ENCODE data around the gene HERC3. TPM values are rescaled to one million over a fixed set of nuclear protein-coding genes. Genes with fewer than 3 reads are reported as not detected.

Gene HERC3
- total RNA-seq, 1 experiment from 2014 or later, result 10.5 TPM

DNA sequence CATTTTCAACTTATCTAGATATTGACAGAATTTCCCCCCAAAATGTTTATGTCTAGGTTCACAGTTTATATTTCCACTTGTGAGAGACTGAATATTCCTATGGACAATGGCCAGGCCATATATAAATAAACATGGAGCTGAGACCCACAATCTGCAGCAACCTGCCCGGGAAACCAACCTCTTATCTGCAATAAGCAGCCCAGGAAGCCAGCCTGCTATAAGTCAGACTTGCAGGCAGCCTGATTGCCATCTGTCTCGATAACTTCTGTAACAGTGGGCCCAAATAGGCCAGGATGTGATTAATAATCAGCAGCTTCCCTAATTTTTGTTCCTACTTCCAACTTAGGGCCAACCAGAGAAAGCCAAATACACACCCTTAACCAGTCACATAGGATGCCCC is 110.5 kb downstream of the HERC3 start:
- Mint-ChIP-seq H3K4me3 (ENCODE audit: unreplicated experiment) (no peak overlapping the region), H3K27me3 (ENCODE audit: insufficient read depth, unreplicated experiment) (no peaks in the 10 kb centered on the region), H3K36me3 (ENCODE audit: insufficient read depth, unreplicated experiment) (peaks cover 6% of the 10 kb centered on the region), H3K4me1 (ENCODE audit: low read depth, unreplicated experiment) (no peaks in the 10 kb centered on the region), H3K9me3 (ENCODE audit: unreplicated experiment) (no peaks in the 10 kb centered on the region), H3K27ac (ENCODE audit: unreplicated experiment) (no peak overlapping the region)
- intact Hi-C loops (cut with micrococcal nuclease; ENCODE audit: unreplicated experiment), result no loop called here
- no TSS peak for BruUV-seq (replicated peaks)
- Histone ChIP-seq H3K4me3 (ENCODE audit: low read depth, low read length) (no peak overlapping the region), H3K36me3 (ENCODE audit: control insufficient read depth, insufficient read depth, low read length) (no peaks in the 10 kb centered on the region), H3K27me3 (replicated peaks; ENCODE audit: control insufficient read depth, insufficient read depth, low read length) (no peaks in the 10 kb centered on the region), H3K9me3 (no peaks in the 10 kb centered on the region), H3K4me1 (no peaks in the 10 kb centered on the region)
- TF ChIP-seq, protein P1, sequence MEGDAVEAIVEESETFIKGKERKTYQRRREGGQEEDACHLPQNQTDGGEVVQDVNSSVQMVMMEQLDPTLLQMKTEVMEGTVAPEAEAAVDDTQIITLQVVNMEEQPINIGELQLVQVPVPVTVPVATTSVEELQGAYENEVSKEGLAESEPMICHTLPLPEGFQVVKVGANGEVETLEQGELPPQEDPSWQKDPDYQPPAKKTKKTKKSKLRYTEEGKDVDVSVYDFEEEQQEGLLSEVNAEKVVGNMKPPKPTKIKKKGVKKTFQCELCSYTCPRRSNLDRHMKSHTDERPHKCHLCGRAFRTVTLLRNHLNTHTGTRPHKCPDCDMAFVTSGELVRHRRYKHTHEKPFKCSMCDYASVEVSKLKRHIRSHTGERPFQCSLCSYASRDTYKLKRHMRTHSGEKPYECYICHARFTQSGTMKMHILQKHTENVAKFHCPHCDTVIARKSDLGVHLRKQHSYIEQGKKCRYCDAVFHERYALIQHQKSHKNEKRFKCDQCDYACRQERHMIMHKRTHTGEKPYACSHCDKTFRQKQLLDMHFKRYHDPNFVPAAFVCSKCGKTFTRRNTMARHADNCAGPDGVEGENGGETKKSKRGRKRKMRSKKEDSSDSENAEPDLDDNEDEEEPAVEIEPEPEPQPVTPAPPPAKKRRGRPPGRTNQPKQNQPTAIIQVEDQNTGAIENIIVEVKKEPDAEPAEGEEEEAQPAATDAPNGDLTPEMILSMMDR (IDR thresholded peaks at IDR 0.05; ENCODE audit: insufficient read depth in 1 of 2, low read depth in 1 of 2, low read length in 1 of 2, severe bottlenecking in 1 of 2, unreplicated experiment in 1 of 2), result no peak
- no peak for DNase-seq
- POLR2A ChIA-PET, result no interaction called here
- CTCF ChIA-PET, result no interaction called here

DNA sequence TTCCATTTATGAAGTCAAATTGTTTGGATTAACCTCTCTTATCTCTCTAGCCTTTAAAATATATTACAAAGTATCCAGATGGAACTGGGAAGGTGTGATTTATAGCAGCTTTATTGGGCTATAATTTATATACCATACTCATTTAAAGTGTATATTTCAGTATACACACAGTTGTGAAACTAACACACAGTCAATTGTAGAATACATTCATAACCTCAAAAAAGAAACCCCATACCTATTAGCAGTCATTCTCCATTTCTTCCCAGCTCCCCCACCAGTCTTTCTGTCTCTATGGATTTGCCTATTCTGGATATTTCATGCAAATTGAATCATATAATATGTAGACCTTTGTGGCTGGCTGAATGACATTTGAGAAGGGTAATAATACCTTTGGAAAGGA is 112.9 kb downstream of the HERC3 start:
- CTCF ChIA-PET, result interaction anchor here (0.7 to 1.7 kb wide), 2 partner anchors 25 to 86 kb away, joined by 4 to 11 read pairs; no protein-coding TSS in a partner anchor
- POLR2A ChIA-PET, result no interaction called here

DNA sequence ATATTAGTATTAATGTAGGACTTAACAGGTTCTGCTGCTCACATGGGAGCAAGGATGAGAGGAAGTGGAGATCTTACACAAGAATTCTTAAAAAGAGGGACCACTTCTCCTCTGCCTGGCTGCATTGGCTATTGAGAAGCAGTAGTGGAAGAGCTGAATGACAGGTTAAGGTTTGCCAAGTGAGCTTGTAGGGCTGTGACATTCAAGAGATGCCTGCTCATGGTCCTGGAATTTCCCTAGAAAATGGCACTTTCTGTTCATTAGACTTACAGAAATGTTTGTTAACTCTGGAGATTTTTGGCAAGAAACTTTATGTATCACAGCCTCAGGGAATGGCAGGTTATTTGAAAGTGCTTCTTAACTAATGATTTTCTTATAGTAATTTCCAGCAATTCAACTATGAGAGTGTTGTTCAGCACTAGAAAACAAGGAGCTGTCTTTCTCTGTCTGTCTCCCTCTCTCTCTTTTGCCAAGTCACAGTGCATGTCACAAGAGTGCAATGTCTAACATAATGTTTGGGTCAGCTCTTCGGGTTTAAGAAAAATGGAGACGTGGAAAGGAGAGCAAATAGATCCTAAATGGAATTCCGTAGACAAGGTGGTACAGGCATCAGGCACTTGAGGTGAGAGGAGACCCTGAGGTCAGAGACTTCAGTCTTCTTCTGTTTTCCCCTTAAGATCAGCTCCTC is 113.7 kb downstream of the HERC3 start:
- CTCF ChIA-PET, result interaction anchor here (0.9 to 1.7 kb wide), 3 partner anchors 85 to 317 kb away, joined by 4 to 11 read pairs (median 8); no protein-coding TSS in a partner anchor
- H3K4me1 Mint-ChIP-seq (ENCODE audit: low read depth, unreplicated experiment), result no peaks in the 10 kb centered on the region
- no peaks in the 10 kb centered on the region for H3K9me3 ChIP-seq
- H3K4me3 Mint-ChIP-seq (ENCODE audit: unreplicated experiment), result no peak overlapping the region
- no peaks in the 10 kb centered on the region for H3K36me3 Mint-ChIP-seq (ENCODE audit: insufficient read depth, unreplicated experiment)
- no peak for DNase-seq
- TF ChIP-seq, protein P1 (IDR thresholded peaks at IDR 0.05; ENCODE audit: insufficient read depth in 1 of 2, low read depth in 1 of 2, low read length in 1 of 2, severe bottlenecking in 1 of 2, unreplicated experiment in 1 of 2), result no peak
- H3K27ac Mint-ChIP-seq (ENCODE audit: unreplicated experiment), result no peak overlapping the region
- H3K27me3 ChIP-seq (replicated peaks; ENCODE audit: control insufficient read depth, insufficient read depth, low read length), result no peaks in the 10 kb centered on the region
- POLR2A ChIA-PET, result no interaction called here
- BruUV-seq (replicated peaks), result no TSS peak
- no peaks in the 10 kb centered on the region for H3K36me3 ChIP-seq (ENCODE audit: control insufficient read depth, insufficient read depth, low read length)
- H3K9me3 Mint-ChIP-seq (ENCODE audit: unreplicated experiment), result no peaks in the 10 kb centered on the region
- intact Hi-C loops (cut with micrococcal nuclease; ENCODE audit: unreplicated experiment), result loop anchor here (1.0 to 2.0 kb wide), 3 partner anchors 85 to 318 kb away; no protein-coding TSS in a partner anchor
- no peak overlapping the region for H3K4me3 ChIP-seq (ENCODE audit: low read depth, low read length)
- no peaks in the 10 kb centered on the region for H3K27me3 Mint-ChIP-seq (ENCODE audit: insufficient read depth, unreplicated experiment)
- H3K4me1 ChIP-seq, result no peaks in the 10 kb centered on the region

More for the DNA sequence above, 112.9 kb downstream of the HERC3 start:
- Histone ChIP-seq H3K9me3 (no peaks in the 10 kb centered on the region), H3K4me1 (no peaks in the 10 kb centered on the region), H3K36me3 (ENCODE audit: control insufficient read depth, insufficient read depth, low read length) (no peaks in the 10 kb centered on the region), H3K4me3 (ENCODE audit: low read depth, low read length) (no peak overlapping the region), H3K27me3 (replicated peaks; ENCODE audit: control insufficient read depth, insufficient read depth, low read length) (no peaks in the 10 kb centered on the region)
- TF ChIP-seq, protein P1 (IDR thresholded peaks at IDR 0.05; ENCODE audit: insufficient read depth in 1 of 2, low read depth in 1 of 2, low read length in 1 of 2, severe bottlenecking in 1 of 2, unreplicated experiment in 1 of 2), result no peak
- H3K4me3 Mint-ChIP-seq (ENCODE audit: unreplicated experiment), result no peak overlapping the region
- intact Hi-C loops (cut with micrococcal nuclease; ENCODE audit: unreplicated experiment), result no loop called here
- no peaks in the 10 kb centered on the region for H3K9me3 Mint-ChIP-seq (ENCODE audit: unreplicated experiment)
- no peak for DNase-seq
- H3K36me3 Mint-ChIP-seq (ENCODE audit: insufficient read depth, unreplicated experiment), result no peaks in the 10 kb centered on the region
- no peaks in the 10 kb centered on the region for H3K27me3 Mint-ChIP-seq (ENCODE audit: insufficient read depth, unreplicated experiment)
- no peak overlapping the region for H3K27ac Mint-ChIP-seq (ENCODE audit: unreplicated experiment)
- BruUV-seq (replicated peaks), result no TSS peak
- no peaks in the 10 kb centered on the region for H3K4me1 Mint-ChIP-seq (ENCODE audit: low read depth, unreplicated experiment)

Data from Caco-2 (cell line).